ENCODE measurements around the gene SLC6A5.

SLC6A5 gene

DNA sequence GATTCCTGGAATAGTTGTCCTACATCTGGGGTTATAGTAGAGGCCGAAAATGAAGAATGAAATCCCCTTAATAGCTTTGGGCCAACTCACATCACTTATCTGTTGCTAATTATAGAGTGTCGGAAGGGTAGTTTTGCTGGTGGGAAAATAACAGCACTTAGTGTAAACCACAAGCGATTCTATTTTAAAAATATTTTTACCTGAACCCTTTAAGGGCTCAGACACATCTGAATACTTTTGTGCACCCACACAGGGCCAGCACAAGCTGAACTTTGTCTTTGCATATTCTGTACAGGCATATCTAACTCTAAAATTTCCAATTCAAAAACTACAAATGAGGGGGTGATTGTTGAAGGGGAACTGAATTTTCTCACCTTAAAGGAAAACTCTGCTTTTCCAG, 27.6 kb downstream of the SLC6A5 start:
- DNase-seq = no peak

DNA sequence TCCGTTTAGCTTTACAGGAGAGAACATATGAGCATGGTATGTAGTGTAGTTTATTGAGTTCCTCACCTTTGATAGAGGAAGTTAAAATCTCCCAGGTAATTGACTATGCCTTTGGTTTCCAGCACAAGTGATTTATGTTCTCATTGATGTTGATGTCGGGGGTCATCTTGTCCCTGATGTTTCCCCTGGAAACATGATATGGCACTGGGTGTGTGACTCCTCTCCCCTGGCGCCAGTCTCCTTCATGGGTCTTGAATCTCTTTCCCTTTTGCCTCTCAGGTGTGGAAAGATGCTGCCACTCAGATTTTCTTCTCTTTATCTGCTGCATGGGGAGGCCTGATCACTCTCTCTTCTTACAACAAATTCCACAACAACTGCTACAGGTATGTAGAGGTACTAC, 28.3 kb downstream of the SLC6A5 start:
- DNase-seq = no peak

DNA sequence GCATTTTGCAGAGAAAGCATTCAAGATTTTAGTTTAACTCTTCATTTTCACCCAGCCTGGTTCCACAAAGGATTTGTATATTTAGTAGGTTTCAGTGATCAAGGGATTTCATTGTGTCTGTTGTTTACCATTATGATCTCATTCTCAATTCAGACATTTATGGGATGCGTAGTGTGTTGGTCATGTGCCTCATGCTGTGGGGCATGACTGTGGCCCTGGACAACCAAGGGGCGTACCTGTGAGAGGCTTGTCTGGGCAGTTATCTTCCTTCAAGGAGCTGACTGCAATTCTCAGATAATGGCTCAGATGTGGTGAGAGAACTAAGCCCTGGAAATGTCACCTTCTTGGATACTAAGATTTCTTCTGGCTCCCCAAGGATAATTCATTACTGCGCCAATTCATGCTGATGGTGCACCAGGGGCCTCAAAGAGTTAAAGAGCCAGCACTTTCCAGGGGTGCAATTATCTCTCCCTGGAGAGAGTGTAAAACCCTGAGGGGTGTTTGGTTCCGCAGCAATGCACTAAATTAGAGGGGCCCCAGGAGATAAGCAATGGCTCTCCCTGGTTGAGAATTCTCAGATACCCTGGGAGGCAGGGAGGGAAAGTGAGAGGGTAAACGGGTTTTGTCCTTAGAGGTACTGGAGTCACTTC, 32.2 kb downstream of the SLC6A5 start:
- no peak for DNase-seq

GRCh38 chr11:20632169-20632532, 32.7 kb downstream of the SLC6A5 start:
- DNase-seq = no peak

DNA sequence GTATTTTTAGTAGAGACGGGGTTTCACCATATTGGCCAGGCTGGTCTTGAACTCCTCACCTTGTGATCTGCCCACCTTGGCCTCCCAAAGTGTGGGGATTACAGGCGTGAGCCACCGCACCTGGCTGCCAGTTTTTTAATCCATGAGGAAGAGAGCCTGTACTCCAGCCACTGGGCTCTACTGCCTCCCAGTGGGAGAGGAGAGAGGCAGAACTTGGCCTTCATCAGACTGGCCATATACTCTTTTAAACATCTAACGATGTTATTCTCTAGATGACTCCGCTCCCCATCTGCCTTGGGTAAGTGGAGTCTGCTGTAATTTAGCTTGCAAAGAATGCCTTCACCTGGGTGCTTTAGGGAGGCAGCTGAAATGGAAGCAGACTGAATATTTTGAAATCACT, 34.6 kb downstream of the SLC6A5 start:
- no peak for DNase-seq

DNA sequence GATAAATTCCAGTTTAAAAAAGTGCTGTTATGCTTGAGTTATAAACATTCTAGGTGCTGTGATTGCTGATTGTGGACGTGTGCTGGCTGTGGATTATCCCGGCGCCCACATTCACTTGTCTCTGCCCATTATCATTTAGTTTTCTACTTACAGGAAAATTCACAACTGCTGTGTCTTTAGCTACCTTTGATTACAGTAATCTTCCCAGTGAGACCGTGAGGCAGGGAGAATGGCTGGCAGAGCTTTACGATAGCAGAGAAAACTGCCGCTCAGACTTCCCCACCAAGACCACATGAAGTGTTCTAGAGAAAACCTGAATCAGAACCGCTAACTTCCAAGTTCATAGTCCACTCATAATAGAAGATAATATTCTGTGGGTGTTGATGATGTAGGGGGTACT, 35.4 kb downstream of the SLC6A5 start:
- DNase-seq = no peak

DNA sequence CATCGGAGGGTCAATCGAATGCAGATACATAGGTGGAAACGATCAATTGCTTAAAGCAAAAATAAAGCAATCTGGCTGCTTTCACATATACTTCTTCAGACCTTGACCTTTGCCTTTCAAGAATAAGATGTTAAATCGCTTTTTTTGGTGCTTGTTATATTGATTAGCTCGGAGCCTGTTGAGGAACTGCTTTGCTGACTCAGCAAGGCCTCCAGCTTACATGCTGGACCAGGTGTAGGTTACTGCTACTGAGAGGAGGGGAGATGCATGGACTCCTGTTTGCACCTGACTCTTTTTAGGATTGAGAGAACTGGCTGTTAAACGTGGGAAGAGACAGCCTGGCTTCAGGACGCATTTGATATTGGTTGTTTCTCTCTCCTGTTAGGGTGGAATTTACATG, 38.7 kb downstream of the SLC6A5 start:
- DNase-seq = no peak

- no peak for DNase-seq
Observed at GRCh38 chr11:20639688-20640087, 40.3 kb downstream of the SLC6A5 start.

- DNase-seq = no peak
Observed at GRCh38 chr11:20640401-20640800, 41.0 kb downstream of the SLC6A5 start.

GRCh38 chr11:20644360-20644759, 45.0 kb downstream of the SLC6A5 start:
- DNase-seq = no peak

GRCh38 chr11:20647976-20648565, 48.7 kb downstream of the SLC6A5 start:
- DNase-seq = no peak

GRCh38 chr11:20652150-20652806, 52.9 kb downstream of the SLC6A5 start:
- no peak for DNase-seq

GRCh38 chr11:20654038-20654437, 54.6 kb downstream of the SLC6A5 start:
- DNase-seq = no peak

- no peak for DNase-seq
Observed at GRCh38 chr11:20656901-20657300, 57.5 kb downstream of the SLC6A5 start.

GRCh38 chr11:20658135-20658534, 58.7 kb downstream of the SLC6A5 start:
- DNase-seq = peak; percentile 48

- no peak for DNase-seq
Observed at GRCh38 chr11:20661445-20661844, 62.0 kb downstream of the SLC6A5 start.

- no peak for DNase-seq
Observed at GRCh38 chr11:20661850-20662249, 62.4 kb downstream of the SLC6A5 start.

DNA sequence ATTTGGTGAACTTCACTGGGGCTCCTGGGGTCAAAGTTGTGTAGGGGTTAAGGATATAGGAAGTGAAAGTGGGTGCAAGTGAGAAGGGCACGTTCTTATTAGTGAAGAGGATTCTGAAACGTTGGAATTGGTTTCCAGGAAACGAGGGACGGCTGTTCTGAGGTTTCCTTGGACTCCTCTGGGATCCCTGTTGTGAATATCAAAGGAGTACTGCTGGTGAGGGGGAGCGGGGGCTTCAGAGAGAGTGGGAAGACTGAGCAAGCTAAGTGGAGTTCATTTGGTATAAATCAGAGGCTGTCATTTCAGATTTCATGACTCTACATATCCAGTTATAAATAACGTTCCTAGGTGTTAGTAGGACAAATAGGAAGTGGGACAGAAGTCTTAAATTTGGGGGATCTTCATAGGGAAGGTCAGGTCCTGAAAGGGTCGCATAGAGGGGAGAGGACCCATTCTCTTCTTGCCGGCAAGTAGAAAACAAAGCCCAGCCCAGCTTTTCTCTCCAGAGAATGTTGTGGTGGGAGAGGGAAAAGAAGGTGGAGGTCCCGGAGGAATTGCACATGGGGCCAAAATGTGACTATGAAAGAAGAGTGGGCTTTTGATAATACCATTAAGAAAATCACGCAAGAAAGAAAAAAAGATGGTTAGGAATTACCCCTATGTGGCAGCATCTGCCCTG, 68.9 kb downstream of the SLC6A5 start:
- no peak for DNase-seq

- no peak for DNase-seq
Observed at GRCh38 chr11:20668844-20669819, 69.7 kb downstream of the SLC6A5 start, which contains the start of gene NELL1. Gene NELL1, plus strand, starts transcription at chr11:20669586.

GRCh38 chr11:20669820-20670684, 70.6 kb downstream of the SLC6A5 start:
- DNase-seq = no peak

GRCh38 chr11:20670932-20671403, 71.6 kb downstream of the SLC6A5 start:
- DNase-seq = no peak
